Renal cortical epithelial cell (primary cell): Measurements from ENCODE around the gene VAC14. TPM values are rescaled to one million over a fixed set of nuclear protein-coding genes. Genes with fewer than 3 reads are reported as not detected.

ENCODE experiments used
- DNase-seq: peaks from one replicate; pipeline ENCODE4 v3.0.0-alpha.2; 2011; ENCODE audit warnings: low read depth
- total RNA-seq: library from RNA; depleted of rRNA; stranded (reverse); fragments of >200 nt; gene quantifications from 2 replicates; pipeline ENCODE4 v1.2.3, GENCODE V29; 2014

Gene VAC14
- total RNA-seq, 1 donor from 2014 or later: 30.3 TPM

- no peak for DNase-seq
Measured at GRCh38 chr16:70708366-70709246, 92.4 kb downstream of the VAC14 start.

GRCh38 chr16:70706948-70707465, 94.0 kb downstream of the VAC14 start:
- DNase-seq: peak; percentile 88

GRCh38 chr16:70705056-70705455, 95.9 kb downstream of the VAC14 start:
- DNase-seq: no peak

- no peak for DNase-seq
Measured at GRCh38 chr16:70704586-70704985, 96.4 kb downstream of the VAC14 start.

- DNase-seq: no peak
Measured at GRCh38 chr16:70703835-70704381, 97.0 kb downstream of the VAC14 start.

- peak; percentile 33 for DNase-seq
Measured at GRCh38 chr16:70703041-70703834, 97.7 kb downstream of the VAC14 start.

- no peak for DNase-seq
Measured at GRCh38 chr16:70702624-70703023, 98.3 kb downstream of the VAC14 start.

- DNase-seq: no peak
Measured at GRCh38 chr16:70701998-70702397, 99.0 kb downstream of the VAC14 start.

GRCh38 chr16:70701596-70701995, 99.4 kb downstream of the VAC14 start:
- no peak for DNase-seq

GRCh38 chr16:70701036-70701435, 99.9 kb downstream of the VAC14 start:
- no peak for DNase-seq

- no peak for DNase-seq
Measured at GRCh38 chr16:70700101-70701020, 100.6 kb downstream of the VAC14 start.

- DNase-seq: no peak
Measured at GRCh38 chr16:70699696-70700095, 101.3 kb downstream of the VAC14 start.

- DNase-seq: no peak
Measured at GRCh38 chr16:70698901-70699300, 102.1 kb downstream of the VAC14 start.

- no peak for DNase-seq
Measured at GRCh38 chr16:70697594-70698170, 103.3 kb downstream of the VAC14 start.

GRCh38 chr16:70696952-70697593, 103.9 kb downstream of the VAC14 start:
- no peak for DNase-seq

- no peak for DNase-seq
Measured at GRCh38 chr16:70696355-70696754, 104.6 kb downstream of the VAC14 start.

- DNase-seq: no peak
Measured at GRCh38 chr16:70695331-70696070, 105.5 kb downstream of the VAC14 start.

- DNase-seq: no peak
Measured at GRCh38 chr16:70694868-70695218, 106.1 kb downstream of the VAC14 start.

GRCh38 chr16:70694088-70694867, 106.7 kb downstream of the VAC14 start:
- DNase-seq: peak; percentile 84
